ENCODE results near the gene ADAMTSL3.

ADAMTSL3 gene

GRCh38 chr15:83837945-83838571 is 184.1 kb downstream of the ADAMTSL3 start:
- no peak overlapping the region for H3K4me3 Mint-ChIP-seq
- H3K27ac Mint-ChIP-seq = no peak overlapping the region
- no peaks in the 10 kb centered on the region for H3K4me1 Mint-ChIP-seq (ENCODE audit: low read depth)
- no peaks in the 10 kb centered on the region for H3K9me3 Mint-ChIP-seq
- H3K27me3 Mint-ChIP-seq = peaks cover 13% of the 10 kb centered on the region
- H3K36me3 Mint-ChIP-seq (ENCODE audit: low read depth) = no peaks in the 10 kb centered on the region

GRCh38 chr15:83838763-83839162 is 184.8 kb downstream of the ADAMTSL3 start:
- no peaks in the 10 kb centered on the region for H3K9me3 Mint-ChIP-seq
- no peak overlapping the region for H3K4me3 Mint-ChIP-seq
- no peaks in the 10 kb centered on the region for H3K4me1 Mint-ChIP-seq (ENCODE audit: low read depth)
- no peak overlapping the region for H3K27ac Mint-ChIP-seq
- H3K27me3 Mint-ChIP-seq = peaks cover 13% of the 10 kb centered on the region
- H3K36me3 Mint-ChIP-seq (ENCODE audit: low read depth) = no peaks in the 10 kb centered on the region

- Mint-ChIP-seq H3K4me1 (ENCODE audit: low read depth) (no peaks in the 10 kb centered on the region), H3K9me3 (no peaks in the 10 kb centered on the region), H3K27ac (no peak overlapping the region), H3K36me3 (ENCODE audit: low read depth) (no peaks in the 10 kb centered on the region), H3K27me3 (peaks cover 13% of the 10 kb centered on the region), H3K4me3 (no peak overlapping the region)
Observed at GRCh38 chr15:83842281-83842680, 188.4 kb downstream of the ADAMTSL3 start.

- H3K27me3 Mint-ChIP-seq = peaks cover 13% of the 10 kb centered on the region
- no peaks in the 10 kb centered on the region for H3K36me3 Mint-ChIP-seq (ENCODE audit: low read depth)
- no peak overlapping the region for H3K4me3 Mint-ChIP-seq
- H3K4me1 Mint-ChIP-seq (ENCODE audit: low read depth) = no peaks in the 10 kb centered on the region
- no peaks in the 10 kb centered on the region for H3K9me3 Mint-ChIP-seq
- no peak overlapping the region for H3K27ac Mint-ChIP-seq
Observed at GRCh38 chr15:83843471-83843871, 189.5 kb downstream of the ADAMTSL3 start.

- H3K27me3 Mint-ChIP-seq = peaks cover 9% of the 10 kb centered on the region
- no peaks in the 10 kb centered on the region for H3K4me1 Mint-ChIP-seq (ENCODE audit: low read depth)
- H3K4me3 Mint-ChIP-seq = no peak overlapping the region
- H3K9me3 Mint-ChIP-seq = no peaks in the 10 kb centered on the region
- H3K36me3 Mint-ChIP-seq (ENCODE audit: low read depth) = no peaks in the 10 kb centered on the region
- H3K27ac Mint-ChIP-seq = no peak overlapping the region
Observed at GRCh38 chr15:83844742-83845141, 190.8 kb downstream of the ADAMTSL3 start.

- Mint-ChIP-seq H3K27me3 (peaks cover 7% of the 10 kb centered on the region), H3K9me3 (no peaks in the 10 kb centered on the region), H3K4me1 (ENCODE audit: low read depth) (no peaks in the 10 kb centered on the region), H3K27ac (no peak overlapping the region), H3K4me3 (no peak overlapping the region), H3K36me3 (ENCODE audit: low read depth) (no peaks in the 10 kb centered on the region)
Observed at GRCh38 chr15:83845230-83845629, 191.3 kb downstream of the ADAMTSL3 start.

GRCh38 chr15:83846847-83847246 is 192.9 kb downstream of the ADAMTSL3 start:
- no peak overlapping the region for H3K27ac Mint-ChIP-seq
- H3K36me3 Mint-ChIP-seq (ENCODE audit: low read depth) = no peaks in the 10 kb centered on the region
- H3K4me1 Mint-ChIP-seq (ENCODE audit: low read depth) = no peaks in the 10 kb centered on the region
- H3K9me3 Mint-ChIP-seq = no peaks in the 10 kb centered on the region
- peaks cover 4% of the 10 kb centered on the region for H3K27me3 Mint-ChIP-seq
- H3K4me3 Mint-ChIP-seq = no peak overlapping the region

- H3K4me1 Mint-ChIP-seq (ENCODE audit: low read depth) = no peaks in the 10 kb centered on the region
- no peak overlapping the region for H3K4me3 Mint-ChIP-seq
- H3K9me3 Mint-ChIP-seq = no peaks in the 10 kb centered on the region
- no peaks in the 10 kb centered on the region for H3K27me3 Mint-ChIP-seq
- H3K36me3 Mint-ChIP-seq (ENCODE audit: low read depth) = no peaks in the 10 kb centered on the region
- H3K27ac Mint-ChIP-seq = no peak overlapping the region
Observed at GRCh38 chr15:83848315-83849050, 194.6 kb downstream of the ADAMTSL3 start.

- Mint-ChIP-seq H3K27ac (no peak overlapping the region), H3K36me3 (ENCODE audit: low read depth) (no peaks in the 10 kb centered on the region), H3K4me1 (ENCODE audit: low read depth) (no peaks in the 10 kb centered on the region), H3K27me3 (no peaks in the 10 kb centered on the region), H3K9me3 (no peaks in the 10 kb centered on the region), H3K4me3 (no peak overlapping the region)
Observed at GRCh38 chr15:83850015-83850414, 196.1 kb downstream of the ADAMTSL3 start.

- no peak overlapping the region for H3K4me3 Mint-ChIP-seq
- H3K36me3 Mint-ChIP-seq (ENCODE audit: low read depth) = no peaks in the 10 kb centered on the region
- no peaks in the 10 kb centered on the region for H3K4me1 Mint-ChIP-seq (ENCODE audit: low read depth)
- H3K9me3 Mint-ChIP-seq = no peaks in the 10 kb centered on the region
- H3K27ac Mint-ChIP-seq = no peak overlapping the region
- peaks cover 6% of the 10 kb centered on the region for H3K27me3 Mint-ChIP-seq
Observed at GRCh38 chr15:83850501-83851245, 196.8 kb downstream of the ADAMTSL3 start.

GRCh38 chr15:83853232-83853631 is 199.3 kb downstream of the ADAMTSL3 start:
- Mint-ChIP-seq H3K27me3 (peaks cover 6% of the 10 kb centered on the region), H3K36me3 (ENCODE audit: low read depth) (no peaks in the 10 kb centered on the region), H3K4me1 (ENCODE audit: low read depth) (no peaks in the 10 kb centered on the region), H3K27ac (no peak overlapping the region), H3K4me3 (no peak overlapping the region), H3K9me3 (no peaks in the 10 kb centered on the region)

GRCh38 chr15:83854321-83854720 is 200.4 kb downstream of the ADAMTSL3 start:
- no peak overlapping the region for H3K27ac Mint-ChIP-seq

GRCh38 chr15:83854950-83855707 is 201.2 kb downstream of the ADAMTSL3 start:
- H3K27ac Mint-ChIP-seq = no peak overlapping the region
- H3K4me1 Mint-ChIP-seq (ENCODE audit: low read depth) = no peaks in the 10 kb centered on the region
- no peaks in the 10 kb centered on the region for H3K36me3 Mint-ChIP-seq (ENCODE audit: low read depth)
- H3K9me3 Mint-ChIP-seq = no peaks in the 10 kb centered on the region
- H3K4me3 Mint-ChIP-seq = no peak overlapping the region
- H3K27me3 Mint-ChIP-seq = peaks cover 6% of the 10 kb centered on the region

More at GRCh38 chr15:83854321-83854720, 200.4 kb downstream of the ADAMTSL3 start:
- Mint-ChIP-seq H3K9me3 (no peaks in the 10 kb centered on the region), H3K36me3 (ENCODE audit: low read depth) (no peaks in the 10 kb centered on the region), H3K4me3 (no peak overlapping the region), H3K27me3 (peaks cover 6% of the 10 kb centered on the region), H3K4me1 (ENCODE audit: low read depth) (no peaks in the 10 kb centered on the region)

GRCh38 chr15:83855956-83856355 is 202.0 kb downstream of the ADAMTSL3 start:
- no peaks in the 10 kb centered on the region for H3K4me1 Mint-ChIP-seq (ENCODE audit: low read depth)
- peaks cover 6% of the 10 kb centered on the region for H3K27me3 Mint-ChIP-seq
- H3K27ac Mint-ChIP-seq = no peak overlapping the region
- no peaks in the 10 kb centered on the region for H3K9me3 Mint-ChIP-seq
- no peaks in the 10 kb centered on the region for H3K36me3 Mint-ChIP-seq (ENCODE audit: low read depth)
- no peak overlapping the region for H3K4me3 Mint-ChIP-seq

Measured in stimulated activated naive CD8-positive, alpha-beta T cell treated with anti-CD3 and anti-CD28 coated beads, Interleukin-15, Interleukin-2, amounts not matched to agents 100 ng/mL and 50 ng/mL, for 24 hours (primary cell).